HepG2 (cell line): ENCODE results near the gene MXRA7. TPM values are rescaled to one million over a fixed set of nuclear protein-coding genes. Genes with fewer than 3 reads are reported as not detected.

Source experiments
- GZF1 ChIP-seq: sonication (generic); formaldehyde crosslinking; IDR thresholded peaks from 2 replicates; pipeline ENCODE4 v1.5.1; 2020; ENCODE audit warnings: mild to moderate bottlenecking, missing genetic modification reagents
- HCFC1 ChIP-seq: fragments of 150-350 bp; IDR thresholded peaks from 2 replicates; pipeline ENCODE4 v1.6.1; 2014; ENCODE audit warnings: low read depth, low read length
- ISX ChIP-seq: sonication (generic); formaldehyde crosslinking; conservative IDR thresholded peaks from 2 replicates; pipeline ENCODE4 v1.5.0; 2020; ENCODE audit warnings: missing genetic modification reagents
- NCOA2 ChIP-seq: sonication (generic); formaldehyde crosslinking; IDR thresholded peaks from 2 replicates; pipeline ENCODE4 v1.8.0; 2022; ENCODE audit warnings: inconsistent platforms
- RFXAP ChIP-seq: sonication (generic); formaldehyde crosslinking; IDR thresholded peaks from 2 replicates; pipeline ENCODE4 v1.4.0; 2020; ENCODE audit warnings: missing genetic modification reagents, borderline replicate concordance
- ZBTB8A ChIP-seq: sonication (generic); formaldehyde crosslinking; IDR thresholded peaks from 2 replicates; pipeline ENCODE4 v1.4.0; 2020; ENCODE audit warnings: mild to moderate bottlenecking, low read depth, missing genetic modification reagents, borderline replicate concordance
- ZNF326 ChIP-seq: sonication (generic); formaldehyde crosslinking; IDR thresholded peaks from 2 replicates; pipeline ENCODE4 v1.4.0; 2020; ENCODE audit warnings: missing genetic modification reagents, borderline replicate concordance
- ZNF616 ChIP-seq: sonication (generic); formaldehyde crosslinking; IDR thresholded peaks from 2 replicates; pipeline ENCODE4 v1.5.0; 2020; ENCODE audit warnings: low read depth, mild to moderate bottlenecking, missing genetic modification reagents
- ZNF780A ChIP-seq: sonication (generic); formaldehyde crosslinking; IDR thresholded peaks from 2 replicates; pipeline ENCODE4 v1.8.0; 2022; ENCODE audit warnings: mild to moderate bottlenecking, missing genetic modification reagents, moderate library complexity
- polyA plus RNA-seq, 8 experiments: library from polyadenylated mRNA; depleted of rRNA in 3 of 8; stranded (reverse) in 7 of 8; unstranded in 1 of 8; fragments of >200 nt; fragmentation: Illumina TruSeq in 4 of 8; extraction: Trizol in 4 of 8; gene quantifications; 2 replicates each; pipeline versions ENCODE4 v1.2.1 to v1.2.3, GENCODE V29; 2011 to 2016; ENCODE audit warnings: low read depth in 4 of 8, missing spikeins in 1 of 8, mixed read lengths in 1 of 8; ENCODE audit not compliant: insufficient read depth in 1 of 8
- total RNA-seq, 5 experiments: library from RNA; depleted of rRNA; stranded (reverse); fragments of >200 nt; fragmentation: Illumina TruSeq; extraction: Trizol; gene quantifications; 2 replicates each; pipeline ENCODE4 v1.2.3, GENCODE V29; 2016; ENCODE audit warnings: low read depth in 1 of 5
- TF ChIP-seq, protein P1 (sequence below): sonication (generic); formaldehyde crosslinking; IDR thresholded peaks from 2 replicates; pipeline ENCODE4 v1.4.0; 2020; ENCODE audit warnings: mild to moderate bottlenecking, missing genetic modification reagents
- TF ChIP-seq, protein P2 (sequence below): IDR thresholded peaks from 2 replicates; pipeline ENCODE4 v1.6.1; 2016
- TF ChIP-seq, protein P3 (sequence below): sonication (generic); formaldehyde crosslinking; IDR thresholded peaks from 2 replicates; pipeline ENCODE4 v1.4.0; 2020; ENCODE audit warnings: missing genetic modification reagents, low read depth, mild to moderate bottlenecking, borderline replicate concordance
- TF ChIP-seq, protein P4 (sequence below): IDR thresholded peaks from 2 replicates; pipeline ENCODE4 v1.6.1; 2016; ENCODE audit warnings: low read depth, borderline replicate concordance
- TF ChIP-seq, protein P5 (sequence below): sonication (generic); formaldehyde crosslinking; IDR thresholded peaks from 2 replicates; pipeline ENCODE4 v1.9.0; 2021; ENCODE audit warnings: mild to moderate bottlenecking, missing genetic modification reagents

The MXRA7 gene
- total and polyA plus RNA-seq, 2 of the 13 experiments (the other 11 are each of a cell fraction or from before 2014, with no cell fraction given): 44.8 to 112 TPM

DNA sequence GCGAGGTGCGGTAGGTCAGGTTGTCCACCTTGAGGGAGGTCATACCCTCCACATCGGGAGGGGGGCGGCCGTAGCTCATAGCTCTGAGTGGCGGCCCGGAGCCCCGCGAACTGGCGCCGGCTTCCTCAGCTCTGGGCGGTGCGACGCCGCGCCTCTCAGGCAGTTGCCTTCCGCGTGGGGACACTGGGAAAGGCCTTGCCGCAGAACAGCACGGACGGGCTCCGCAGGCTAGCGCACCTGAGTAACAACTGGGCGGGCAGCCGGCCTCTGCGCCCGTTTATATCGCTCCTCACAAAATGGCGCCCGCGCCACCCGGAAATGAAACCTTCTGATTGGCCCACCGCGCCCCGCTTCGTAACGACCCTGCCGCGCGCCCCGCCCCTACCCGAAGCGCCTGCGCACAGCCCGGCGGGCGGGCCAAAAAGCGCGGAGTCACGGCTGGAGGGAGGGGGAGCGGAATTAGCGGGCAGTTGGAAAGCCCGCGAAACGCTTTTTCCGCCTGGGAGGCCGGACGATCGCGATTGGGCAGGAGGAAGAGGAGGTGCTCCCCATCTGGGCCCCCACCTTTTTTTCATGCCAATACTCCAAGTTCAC, 26.4 kb upstream of the MXRA7 start, which contains the start of gene SRSF2 (continued):
- TF ChIP-seq, protein P1, sequence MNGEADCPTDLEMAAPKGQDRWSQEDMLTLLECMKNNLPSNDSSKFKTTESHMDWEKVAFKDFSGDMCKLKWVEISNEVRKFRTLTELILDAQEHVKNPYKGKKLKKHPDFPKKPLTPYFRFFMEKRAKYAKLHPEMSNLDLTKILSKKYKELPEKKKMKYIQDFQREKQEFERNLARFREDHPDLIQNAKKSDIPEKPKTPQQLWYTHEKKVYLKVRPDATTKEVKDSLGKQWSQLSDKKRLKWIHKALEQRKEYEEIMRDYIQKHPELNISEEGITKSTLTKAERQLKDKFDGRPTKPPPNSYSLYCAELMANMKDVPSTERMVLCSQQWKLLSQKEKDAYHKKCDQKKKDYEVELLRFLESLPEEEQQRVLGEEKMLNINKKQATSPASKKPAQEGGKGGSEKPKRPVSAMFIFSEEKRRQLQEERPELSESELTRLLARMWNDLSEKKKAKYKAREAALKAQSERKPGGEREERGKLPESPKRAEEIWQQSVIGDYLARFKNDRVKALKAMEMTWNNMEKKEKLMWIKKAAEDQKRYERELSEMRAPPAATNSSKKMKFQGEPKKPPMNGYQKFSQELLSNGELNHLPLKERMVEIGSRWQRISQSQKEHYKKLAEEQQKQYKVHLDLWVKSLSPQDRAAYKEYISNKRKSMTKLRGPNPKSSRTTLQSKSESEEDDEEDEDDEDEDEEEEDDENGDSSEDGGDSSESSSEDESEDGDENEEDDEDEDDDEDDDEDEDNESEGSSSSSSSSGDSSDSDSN (CRISPR knock-in tag): peak; percentile 89
- TF ChIP-seq, protein P2, sequence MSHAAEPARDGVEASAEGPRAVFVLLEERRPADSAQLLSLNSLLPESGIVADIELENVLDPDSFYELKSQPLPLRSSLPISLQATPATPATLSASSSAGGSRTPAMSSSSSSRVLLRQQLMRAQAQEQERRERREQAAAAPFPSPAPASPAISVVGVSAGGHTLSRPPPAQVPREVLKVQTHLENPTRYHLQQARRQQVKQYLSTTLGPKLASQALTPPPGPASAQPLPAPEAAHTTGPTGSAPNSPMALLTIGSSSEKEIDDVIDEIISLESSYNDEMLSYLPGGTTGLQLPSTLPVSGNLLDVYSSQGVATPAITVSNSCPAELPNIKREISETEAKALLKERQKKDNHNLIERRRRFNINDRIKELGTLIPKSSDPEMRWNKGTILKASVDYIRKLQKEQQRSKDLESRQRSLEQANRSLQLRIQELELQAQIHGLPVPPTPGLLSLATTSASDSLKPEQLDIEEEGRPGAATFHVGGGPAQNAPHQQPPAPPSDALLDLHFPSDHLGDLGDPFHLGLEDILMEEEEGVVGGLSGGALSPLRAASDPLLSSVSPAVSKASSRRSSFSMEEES: peak; percentile 43; the same call in 1 of the 2 replicates
- TF ChIP-seq GZF1 (peak; percentile 70; the same call in 1 of the 2 replicates), RFXAP (CRISPR knock-in tag) (peak; percentile 73; the same call in 1 of the 2 replicates), NCOA2 (CRISPR knock-in tag) (peak; percentile 79), ZNF780A (CRISPR knock-in tag) (peak; percentile 81), ZBTB8A (CRISPR knock-in tag) (peak; percentile 91; the same call in 1 of the 2 replicates), HCFC1 (peak; percentile 61; the same call in 1 of the 2 replicates), ZNF616 (CRISPR knock-in tag) (no peak), ISX (CRISPR knock-in tag) (peak; percentile 86; the same call in 1 of the 2 replicates), ZNF326 (CRISPR knock-in tag) (no peak)
- TF ChIP-seq, protein P3, sequence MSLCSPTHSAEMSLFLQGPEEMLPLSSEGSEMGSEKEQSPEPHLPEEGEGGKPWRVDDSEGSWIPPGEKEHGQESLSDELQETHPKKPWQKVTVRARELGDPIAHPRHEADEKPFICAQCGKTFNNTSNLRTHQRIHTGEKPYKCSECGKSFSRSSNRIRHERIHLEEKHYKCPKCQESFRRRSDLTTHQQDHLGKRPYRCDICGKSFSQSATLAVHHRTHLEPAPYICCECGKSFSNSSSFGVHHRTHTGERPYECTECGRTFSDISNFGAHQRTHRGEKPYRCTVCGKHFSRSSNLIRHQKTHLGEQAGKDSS (CRISPR knock-in tag): no peak; the same call in 1 of the 2 replicates
- TF ChIP-seq, protein P4, sequence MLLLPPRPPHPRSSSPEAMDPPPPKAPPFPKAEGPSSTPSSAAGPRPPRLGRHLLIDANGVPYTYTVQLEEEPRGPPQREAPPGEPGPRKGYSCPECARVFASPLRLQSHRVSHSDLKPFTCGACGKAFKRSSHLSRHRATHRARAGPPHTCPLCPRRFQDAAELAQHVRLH (CRISPR knock-in tag): peak; percentile 71
- TF ChIP-seq, protein P5, sequence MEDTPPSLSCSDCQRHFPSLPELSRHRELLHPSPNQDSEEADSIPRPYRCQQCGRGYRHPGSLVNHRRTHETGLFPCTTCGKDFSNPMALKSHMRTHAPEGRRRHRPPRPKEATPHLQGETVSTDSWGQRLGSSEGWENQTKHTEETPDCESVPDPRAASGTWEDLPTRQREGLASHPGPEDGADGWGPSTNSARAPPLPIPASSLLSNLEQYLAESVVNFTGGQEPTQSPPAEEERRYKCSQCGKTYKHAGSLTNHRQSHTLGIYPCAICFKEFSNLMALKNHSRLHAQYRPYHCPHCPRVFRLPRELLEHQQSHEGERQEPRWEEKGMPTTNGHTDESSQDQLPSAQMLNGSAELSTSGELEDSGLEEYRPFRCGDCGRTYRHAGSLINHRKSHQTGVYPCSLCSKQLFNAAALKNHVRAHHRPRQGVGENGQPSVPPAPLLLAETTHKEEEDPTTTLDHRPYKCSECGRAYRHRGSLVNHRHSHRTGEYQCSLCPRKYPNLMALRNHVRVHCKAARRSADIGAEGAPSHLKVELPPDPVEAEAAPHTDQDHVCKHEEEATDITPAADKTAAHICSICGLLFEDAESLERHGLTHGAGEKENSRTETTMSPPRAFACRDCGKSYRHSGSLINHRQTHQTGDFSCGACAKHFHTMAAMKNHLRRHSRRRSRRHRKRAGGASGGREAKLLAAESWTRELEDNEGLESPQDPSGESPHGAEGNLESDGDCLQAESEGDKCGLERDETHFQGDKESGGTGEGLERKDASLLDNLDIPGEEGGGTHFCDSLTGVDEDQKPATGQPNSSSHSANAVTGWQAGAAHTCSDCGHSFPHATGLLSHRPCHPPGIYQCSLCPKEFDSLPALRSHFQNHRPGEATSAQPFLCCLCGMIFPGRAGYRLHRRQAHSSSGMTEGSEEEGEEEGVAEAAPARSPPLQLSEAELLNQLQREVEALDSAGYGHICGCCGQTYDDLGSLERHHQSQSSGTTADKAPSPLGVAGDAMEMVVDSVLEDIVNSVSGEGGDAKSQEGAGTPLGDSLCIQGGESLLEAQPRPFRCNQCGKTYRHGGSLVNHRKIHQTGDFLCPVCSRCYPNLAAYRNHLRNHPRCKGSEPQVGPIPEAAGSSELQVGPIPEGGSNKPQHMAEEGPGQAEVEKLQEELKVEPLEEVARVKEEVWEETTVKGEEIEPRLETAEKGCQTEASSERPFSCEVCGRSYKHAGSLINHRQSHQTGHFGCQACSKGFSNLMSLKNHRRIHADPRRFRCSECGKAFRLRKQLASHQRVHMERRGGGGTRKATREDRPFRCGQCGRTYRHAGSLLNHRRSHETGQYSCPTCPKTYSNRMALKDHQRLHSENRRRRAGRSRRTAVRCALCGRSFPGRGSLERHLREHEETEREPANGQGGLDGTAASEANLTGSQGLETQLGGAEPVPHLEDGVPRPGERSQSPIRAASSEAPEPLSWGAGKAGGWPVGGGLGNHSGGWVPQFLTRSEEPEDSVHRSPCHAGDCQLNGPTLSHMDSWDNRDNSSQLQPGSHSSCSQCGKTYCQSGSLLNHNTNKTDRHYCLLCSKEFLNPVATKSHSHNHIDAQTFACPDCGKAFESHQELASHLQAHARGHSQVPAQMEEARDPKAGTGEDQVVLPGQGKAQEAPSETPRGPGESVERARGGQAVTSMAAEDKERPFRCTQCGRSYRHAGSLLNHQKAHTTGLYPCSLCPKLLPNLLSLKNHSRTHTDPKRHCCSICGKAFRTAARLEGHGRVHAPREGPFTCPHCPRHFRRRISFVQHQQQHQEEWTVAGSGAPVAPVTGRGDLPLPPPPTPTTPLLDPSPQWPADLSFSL (CRISPR knock-in tag): no peak
